Stimulated activated CD8-positive, alpha-beta memory T cell treated with anti-CD3 and anti-CD28 coated beads, Interleukin-2, amount 100 ng/mL, for 1 hour (primary cell): Measurements from ENCODE around the gene IGF2R.
"Not testable (repeated sequence)": the region's sequence is repeated elsewhere in the genome, so short reads cannot be mapped to it uniquely, and the experiment has no call there.

Experiments
- DNase-seq, 2 donors: peaks; one replicate each; pipeline ENCODE4 v3.0.0-alpha.2; 2020; ENCODE audit warnings: low read depth in 2 of 2

IGF2R gene

GRCh38 chr6:160121558-160121957, 152.7 kb downstream of the IGF2R start, which contains the start of gene SLC22A1:
Gene SLC22A1, plus strand, starts transcription at chr6:160121815. Its CDS starts 121 bp downstream, at chr6:160121936.
- DNase-seq, result no peak

DNA sequence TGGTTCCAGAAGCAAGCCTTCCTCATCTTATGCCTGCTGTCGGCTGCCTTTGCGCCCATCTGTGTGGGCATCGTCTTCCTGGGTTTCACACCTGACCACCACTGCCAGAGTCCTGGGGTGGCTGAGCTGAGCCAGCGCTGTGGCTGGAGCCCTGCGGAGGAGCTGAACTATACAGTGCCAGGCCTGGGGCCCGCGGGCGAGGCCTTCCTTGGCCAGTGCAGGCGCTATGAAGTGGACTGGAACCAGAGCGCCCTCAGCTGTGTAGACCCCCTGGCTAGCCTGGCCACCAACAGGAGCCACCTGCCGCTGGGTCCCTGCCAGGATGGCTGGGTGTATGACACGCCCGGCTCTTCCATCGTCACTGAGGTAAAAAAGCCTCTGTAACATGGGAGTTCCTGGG, 153.1 kb downstream of the IGF2R start:
- DNase-seq, result no peak

GRCh38 chr6:160122744-160123143, 153.9 kb downstream of the IGF2R start:
- DNase-seq, result no peak

DNA sequence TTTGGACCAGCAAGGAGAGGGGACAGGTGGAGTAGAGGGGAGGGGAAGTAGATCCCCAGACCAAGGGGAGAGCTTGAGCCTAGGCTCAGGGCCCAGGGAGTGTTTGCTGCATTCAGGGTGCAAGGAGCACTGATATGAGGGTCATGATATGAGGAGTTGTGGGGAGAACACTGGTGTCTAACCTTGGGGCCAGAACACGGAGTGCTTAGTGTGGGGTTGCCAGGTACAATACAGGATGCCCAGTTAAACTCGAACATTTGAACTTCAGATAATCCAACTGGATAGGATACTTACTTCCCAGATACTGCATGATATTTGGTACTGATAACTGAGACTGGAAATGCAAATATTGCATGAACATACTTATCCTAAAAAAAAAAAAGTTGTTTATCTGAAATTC, 155.1 kb downstream of the IGF2R start:
- no peak for DNase-seq

- DNase-seq, result no peak
These were observed 155.7 kb downstream of the IGF2R start for GRCh38 chr6:160124605-160125004.

GRCh38 chr6:160125105-160125504, 156.2 kb downstream of the IGF2R start:
- DNase-seq, result not testable (repeated sequence)

DNA sequence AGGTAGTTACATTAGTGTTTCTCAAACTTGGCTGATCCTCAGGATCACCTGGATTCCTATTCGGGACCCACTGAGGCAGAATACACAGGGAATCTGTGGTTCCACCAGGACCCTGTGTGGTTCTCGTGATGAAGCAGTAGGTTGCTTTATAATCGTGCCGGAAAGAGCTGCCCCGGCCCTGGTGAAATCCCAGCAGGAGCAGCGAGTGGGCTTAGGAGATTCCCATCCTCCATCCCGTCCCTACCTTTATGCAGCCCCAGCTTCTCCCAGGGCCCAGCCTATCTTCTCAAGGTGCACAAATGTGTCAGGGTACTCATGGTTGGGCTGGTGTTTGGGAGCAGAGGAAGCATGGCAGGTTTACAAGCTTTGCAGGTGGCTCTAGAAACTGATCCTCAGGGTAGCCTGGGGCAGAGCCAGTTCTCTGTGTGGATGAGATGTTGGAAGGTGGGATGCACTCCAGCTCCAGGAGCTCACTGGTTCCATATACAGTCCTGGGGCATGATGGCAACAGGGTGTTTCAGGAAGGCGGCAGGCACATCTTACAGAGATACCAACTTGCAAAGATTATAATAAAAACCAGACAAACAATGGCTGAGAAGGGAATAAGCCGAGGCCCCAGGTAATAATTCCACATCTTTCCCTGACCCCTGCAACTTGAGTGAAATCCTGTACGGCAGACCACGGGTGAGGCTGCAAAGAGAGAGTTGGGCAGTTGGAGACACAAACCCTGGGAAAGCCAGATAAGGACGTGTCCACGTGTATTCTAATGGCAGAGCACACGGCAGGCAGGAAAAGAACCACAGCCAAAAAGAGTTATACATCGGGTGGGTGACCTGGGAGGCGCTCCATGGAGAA, 158.6 kb downstream of the IGF2R start:
- no peak for DNase-seq

- DNase-seq, result no peak
These were observed 159.3 kb downstream of the IGF2R start for GRCh38 chr6:160128125-160128683.

- no peak for DNase-seq
These were observed 160.1 kb downstream of the IGF2R start for GRCh38 chr6:160128879-160129516.

DNA sequence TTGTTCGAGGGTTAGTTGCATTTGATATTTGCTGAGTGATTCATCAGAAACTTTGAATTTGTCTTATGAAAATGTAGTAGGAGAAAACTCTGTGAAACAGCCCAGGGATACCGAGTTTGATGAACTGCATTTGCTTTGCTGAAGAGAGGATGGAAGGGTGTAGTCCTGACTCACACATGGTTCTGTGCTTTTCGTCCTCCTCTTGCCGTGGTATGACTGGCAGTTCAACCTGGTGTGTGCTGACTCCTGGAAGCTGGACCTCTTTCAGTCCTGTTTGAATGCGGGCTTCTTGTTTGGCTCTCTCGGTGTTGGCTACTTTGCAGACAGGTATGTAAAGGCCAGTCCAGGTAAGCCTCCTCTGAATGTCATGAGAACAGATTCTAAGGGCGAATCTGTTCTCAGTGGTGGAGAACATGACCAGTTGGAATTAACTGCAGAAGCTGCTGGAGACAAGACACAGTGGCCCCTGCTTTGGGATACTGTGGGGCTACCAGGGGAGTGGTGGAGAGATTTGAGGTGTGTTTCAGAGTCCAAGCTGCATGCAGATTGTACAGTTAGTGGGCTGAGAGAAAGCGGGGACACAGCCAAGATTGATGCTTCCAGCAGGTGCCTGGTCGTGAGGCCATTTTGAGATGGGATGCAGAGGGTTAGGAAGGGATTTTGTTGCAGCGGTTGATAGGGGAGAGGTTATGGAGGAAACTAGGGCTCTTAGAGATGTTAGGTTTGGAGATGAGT, 161.2 kb downstream of the IGF2R start:
- DNase-seq, result no peak

- no peak for DNase-seq
These were observed 162.0 kb downstream of the IGF2R start for GRCh38 chr6:160130729-160131484.

DNA sequence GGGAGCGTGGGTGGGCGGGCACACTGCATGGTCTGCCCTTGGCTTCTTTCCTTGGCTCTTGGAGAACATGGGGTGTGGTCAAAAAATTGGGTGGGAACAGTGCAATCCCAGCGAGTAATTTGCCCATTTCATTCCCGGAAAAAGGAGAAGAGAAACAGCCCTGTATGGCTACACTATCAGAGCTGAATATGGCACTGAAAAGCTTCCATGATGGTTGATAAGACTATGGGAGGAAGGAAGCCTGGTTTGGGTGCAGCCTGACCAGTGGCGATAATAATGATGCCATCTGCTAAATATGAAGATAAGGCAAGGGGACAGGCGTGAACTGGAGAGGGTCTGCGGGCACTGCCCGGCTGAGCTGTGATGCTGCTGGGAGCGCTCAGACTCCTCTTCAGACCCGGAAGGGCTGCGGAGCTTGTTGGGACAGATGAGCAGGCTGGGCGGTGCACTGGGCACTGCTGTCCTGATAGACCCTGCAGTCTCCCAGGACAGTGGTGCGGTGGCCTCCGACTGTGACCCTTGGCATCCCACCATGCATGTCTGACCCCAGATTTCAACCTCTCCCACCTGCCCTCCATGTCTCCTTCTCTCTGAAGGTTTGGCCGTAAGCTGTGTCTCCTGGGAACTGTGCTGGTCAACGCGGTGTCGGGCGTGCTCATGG, 162.9 kb downstream of the IGF2R start:
- DNase-seq, result no peak

- no peak for DNase-seq
These were observed 163.4 kb downstream of the IGF2R start for GRCh38 chr6:160132297-160132637.

GRCh38 chr6:160132776-160133338, 164.0 kb downstream of the IGF2R start:
- DNase-seq, result no peak

GRCh38 chr6:160133441-160134336, 164.8 kb downstream of the IGF2R start:
- DNase-seq, result no peak

DNA sequence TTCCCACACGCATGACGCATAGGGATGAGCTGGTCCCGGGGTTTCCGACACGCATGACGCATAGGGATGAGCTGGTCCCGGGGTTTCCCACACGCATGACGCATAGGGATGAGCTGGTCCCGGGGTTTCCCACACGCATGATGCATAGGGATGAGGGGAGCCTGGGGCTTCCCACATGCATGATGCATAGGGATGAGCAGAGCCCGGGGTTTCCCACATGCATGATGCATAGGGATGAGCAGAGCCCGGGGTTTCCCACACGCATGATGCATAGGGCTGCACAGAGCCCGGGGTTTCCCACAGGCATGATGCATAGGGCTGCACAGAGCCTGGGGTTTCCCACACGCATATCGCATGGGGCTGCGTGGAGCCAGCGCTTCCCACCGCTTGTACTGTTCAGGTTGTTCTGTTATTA, 165.5 kb downstream of the IGF2R start:
- DNase-seq, result not testable (repeated sequence)

DNA sequence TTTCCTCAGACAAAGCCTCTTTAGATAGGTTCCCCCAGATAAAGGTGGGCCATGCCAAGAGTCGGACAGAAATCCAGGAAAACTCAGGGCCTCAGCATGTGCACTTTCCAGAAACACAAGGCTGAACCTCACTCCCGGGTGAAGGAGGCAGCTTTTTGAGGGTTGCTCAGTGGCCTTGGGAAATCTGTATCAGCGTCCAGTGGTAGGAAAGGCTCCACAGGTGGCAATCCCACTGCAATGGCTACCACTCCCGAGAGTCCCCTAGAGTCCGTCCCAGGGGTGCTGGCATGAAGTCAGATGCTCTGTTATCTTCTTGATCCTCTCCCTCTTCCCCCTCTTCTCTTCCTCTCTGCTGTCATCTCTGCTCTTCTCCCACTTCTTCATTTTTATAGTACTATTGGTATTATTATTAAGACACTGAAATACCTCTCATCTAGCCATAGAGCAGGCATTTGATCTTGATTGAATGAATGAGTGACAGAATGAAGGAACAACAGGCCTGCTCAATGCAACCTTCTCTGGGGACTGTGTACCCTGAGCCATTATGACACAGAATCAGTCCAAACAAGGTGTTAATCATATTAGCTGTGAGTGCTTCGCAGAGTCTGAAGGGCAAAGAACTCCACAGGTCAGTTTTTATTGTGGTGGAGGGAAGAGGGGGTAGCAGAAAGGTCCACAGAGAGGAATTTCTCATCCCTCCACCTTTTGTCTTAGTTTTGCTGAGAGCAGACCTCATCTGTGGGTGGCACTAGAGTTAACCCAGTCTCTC, 166.1 kb downstream of the IGF2R start:
- no peak for DNase-seq

GRCh38 chr6:160135907-160136655, 167.2 kb downstream of the IGF2R start:
- DNase-seq, result no peak
